GM19043 (cell line): ENCODE data around the gene RAD51B.
"Not testable (repeated sequence)": the region's sequence is repeated elsewhere in the genome, so short reads cannot be mapped to it uniquely, and the experiment has no call there.

Source experiments
- ATAC-seq: cut with Tn5 transposase; IDR thresholded peaks from one replicate; pipeline ENCODE4 v1.9.1; 2021; ENCODE audit warnings: low read depth; ENCODE audit not compliant: unreplicated experiment

The RAD51B gene

DNA sequence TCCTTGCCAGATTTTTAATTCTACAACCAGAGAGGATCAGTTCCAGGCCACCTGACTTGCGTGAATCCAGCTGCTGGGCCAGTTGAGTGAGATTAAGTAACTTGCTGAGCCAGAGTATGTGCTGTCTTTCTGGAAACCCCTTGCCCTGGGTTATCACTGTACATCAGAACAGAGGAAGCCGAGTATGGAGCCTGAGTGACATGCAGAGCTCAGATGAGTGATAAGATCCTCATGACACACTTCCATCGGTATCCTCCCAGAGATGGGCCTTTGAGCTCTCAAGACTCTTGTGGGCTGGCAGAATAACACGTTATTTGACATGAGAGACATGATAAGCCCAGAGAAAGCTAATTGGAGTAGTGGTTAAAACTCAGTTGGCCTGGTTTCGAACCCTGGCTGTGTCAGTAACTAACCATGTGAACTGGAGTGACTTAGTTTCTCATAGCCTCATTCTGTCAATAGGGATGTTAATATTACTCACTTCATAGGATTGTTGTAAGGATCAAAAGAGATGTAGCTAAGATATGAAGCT is 585.1 kb downstream of the RAD51B start:
- no peak for ATAC-seq

DNA sequence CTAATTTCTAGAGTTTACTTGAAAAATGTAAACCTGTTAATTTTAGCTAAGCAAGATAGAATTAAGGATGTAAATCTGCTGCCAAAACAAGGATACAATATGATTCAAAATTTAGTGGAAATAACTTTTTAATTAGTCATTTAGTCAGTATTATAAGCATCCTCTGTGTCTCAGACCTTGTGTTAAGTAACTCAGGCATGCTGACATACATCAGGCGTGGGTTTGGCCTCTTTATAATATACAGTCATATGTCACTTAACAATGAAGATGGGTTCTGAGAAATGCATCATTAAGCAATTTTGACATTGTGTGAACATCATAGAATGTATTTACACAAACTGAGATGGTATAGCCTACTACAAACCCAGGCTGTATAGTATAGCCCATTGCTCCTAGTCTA is 586.4 kb downstream of the RAD51B start:
- ATAC-seq = no peak

DNA sequence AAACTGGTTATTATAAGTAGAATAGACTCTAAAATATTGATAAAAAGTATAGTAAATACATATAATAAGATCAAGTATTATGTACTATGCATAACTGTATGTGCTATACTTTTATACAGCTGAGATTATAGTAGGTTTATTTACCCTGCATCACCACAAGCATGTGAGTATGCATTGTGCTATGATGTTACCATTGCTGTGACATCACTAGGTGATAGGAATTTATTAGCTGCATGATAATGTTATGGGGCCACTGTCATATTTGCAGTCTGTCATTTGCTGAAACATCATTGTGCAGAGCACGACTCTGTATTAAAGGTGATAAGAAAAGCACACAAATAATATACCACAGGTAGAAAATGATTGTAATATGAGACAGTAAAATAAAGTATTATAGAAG is 587.7 kb downstream of the RAD51B start:
- ATAC-seq = no peak

DNA sequence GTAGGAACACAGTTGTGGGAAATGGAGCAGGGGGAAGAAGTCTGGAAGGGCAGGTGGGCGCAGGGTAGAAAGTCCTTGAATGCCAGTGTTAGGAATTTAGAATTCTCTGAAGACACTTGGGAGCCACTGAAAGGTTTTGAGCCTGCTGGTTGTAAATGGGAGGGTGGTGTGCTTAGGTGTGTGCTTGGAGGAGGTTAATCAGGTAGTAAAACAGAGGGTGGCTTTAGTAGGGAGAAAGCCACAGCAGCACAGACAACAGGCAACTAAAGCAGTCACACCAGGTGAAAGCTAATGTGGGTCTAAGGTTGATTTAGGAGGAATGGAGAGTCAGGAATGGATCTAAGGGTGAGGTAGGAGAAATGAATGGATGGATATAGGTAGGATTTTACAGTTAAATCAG is 588.2 kb downstream of the RAD51B start:
- ATAC-seq = no peak

DNA sequence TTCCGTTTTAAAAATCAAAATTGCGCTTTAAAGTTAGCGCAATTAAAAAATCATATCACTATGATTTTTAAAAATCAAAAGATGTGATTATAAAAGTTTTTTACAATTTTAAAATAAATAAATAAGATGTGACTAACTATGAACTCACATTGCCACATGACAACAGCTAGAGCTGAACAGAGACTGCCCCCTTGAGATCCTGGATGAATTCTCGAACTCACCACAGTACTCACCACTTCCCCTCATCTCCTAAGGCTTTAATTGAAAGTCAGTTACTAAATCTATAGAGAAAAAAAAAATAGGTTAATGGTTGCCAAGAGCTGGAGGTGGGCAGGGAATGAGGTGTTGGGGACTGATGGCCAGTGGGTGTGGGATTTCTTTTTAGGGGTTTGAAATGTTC is 589.1 kb downstream of the RAD51B start:
- ATAC-seq = no peak

DNA sequence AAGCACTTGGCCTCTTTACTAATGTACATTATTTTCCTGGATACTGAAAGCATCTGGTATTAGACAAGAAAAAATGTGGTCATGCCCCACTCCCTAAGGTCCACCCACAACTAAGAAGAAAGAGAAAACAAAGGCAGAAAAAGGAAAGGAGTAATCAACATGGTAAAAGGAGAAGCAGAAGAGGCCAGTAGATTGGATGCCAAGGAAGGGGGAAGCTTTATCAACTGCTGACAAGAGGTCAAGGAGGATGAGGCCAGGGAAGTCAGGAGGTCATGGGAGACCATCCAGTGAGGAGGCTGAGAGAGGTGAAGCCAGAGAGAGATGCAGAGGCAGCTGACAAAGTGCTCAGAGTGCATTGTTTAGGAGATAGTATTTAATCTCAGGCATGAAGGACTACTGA is 589.8 kb downstream of the RAD51B start:
- no peak for ATAC-seq

DNA sequence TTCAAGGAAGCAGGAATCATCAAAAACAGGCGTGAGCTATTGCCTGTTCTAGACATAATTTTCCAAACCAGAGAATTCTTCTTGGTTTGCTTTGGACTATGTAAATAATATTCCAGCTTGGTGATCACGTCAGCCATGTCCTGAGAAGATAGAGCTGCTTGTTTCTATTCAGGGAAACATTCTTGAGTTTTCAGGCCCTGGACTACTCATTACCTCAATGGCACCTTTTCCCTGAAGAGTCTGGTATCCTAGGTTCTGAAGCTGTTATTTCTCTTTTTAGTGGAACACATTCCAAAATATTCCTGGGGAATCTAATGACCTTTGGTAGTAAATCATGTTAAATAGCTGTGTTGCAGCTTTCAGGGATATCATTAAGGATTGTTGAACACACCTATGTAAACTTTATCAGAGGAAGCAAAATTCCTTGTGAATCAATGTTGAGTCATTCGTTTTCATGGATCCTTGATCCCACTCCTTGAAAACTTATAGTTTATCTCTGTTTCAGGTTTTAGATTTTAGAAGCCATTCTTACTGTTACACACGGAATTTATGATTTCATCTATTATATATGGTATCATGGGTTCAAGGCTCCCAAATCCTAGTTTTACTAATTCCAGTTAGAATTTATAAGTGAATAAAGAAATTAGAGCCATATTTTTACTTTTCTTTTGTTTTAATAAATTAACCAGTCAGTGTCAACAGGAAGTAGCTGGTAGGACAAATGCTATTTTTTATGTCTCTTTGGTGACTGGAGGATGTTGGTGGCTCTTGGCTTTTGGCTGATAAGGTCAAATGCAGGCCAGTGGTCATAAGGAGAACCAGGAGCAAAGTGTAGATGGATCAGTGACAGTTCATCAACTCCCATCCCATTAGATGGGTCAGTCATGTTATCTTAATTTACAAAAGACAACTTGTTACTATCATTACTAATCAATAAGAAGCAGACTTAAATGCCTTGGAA is 593.2 kb downstream of the RAD51B start:
- no peak for ATAC-seq

DNA sequence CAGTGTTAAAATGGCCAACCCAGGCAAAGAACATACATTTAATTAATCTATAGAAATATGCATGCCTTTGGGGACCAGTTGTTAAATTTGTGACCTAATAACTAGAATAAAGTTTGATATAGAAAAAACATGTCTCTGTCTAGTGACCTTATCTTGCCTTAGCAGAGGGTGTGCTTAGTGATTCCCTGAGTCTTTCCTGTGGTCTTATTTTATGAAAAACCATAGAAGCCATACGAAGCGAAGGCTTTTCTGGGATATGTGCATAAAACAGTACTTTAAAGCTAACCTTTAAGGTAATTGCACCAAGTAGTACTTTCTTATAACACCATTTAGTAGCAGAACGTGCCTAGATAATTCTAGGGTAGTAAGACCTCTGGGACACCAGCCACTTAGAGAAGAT is 593.9 kb downstream of the RAD51B start:
- ATAC-seq = no peak

DNA sequence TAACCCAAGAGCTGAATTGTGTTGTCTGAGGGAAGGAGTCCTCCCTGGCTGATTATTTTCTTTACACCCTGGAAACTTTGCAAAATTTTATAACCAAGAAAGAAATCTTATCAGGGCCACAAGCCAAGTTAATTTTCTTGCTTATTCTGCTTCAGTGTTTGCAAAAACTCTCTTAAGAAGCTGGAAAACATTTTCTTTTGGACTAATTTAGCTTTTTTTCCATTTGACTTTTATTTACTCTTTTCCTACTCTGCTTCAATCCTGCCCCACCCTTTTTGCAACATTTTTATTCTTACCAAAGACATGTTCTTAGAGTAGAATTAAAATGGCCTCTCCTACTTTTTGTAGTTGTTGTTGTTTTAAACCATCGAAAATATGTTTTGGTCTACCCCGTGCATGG is 594.5 kb downstream of the RAD51B start:
- no peak for ATAC-seq

DNA sequence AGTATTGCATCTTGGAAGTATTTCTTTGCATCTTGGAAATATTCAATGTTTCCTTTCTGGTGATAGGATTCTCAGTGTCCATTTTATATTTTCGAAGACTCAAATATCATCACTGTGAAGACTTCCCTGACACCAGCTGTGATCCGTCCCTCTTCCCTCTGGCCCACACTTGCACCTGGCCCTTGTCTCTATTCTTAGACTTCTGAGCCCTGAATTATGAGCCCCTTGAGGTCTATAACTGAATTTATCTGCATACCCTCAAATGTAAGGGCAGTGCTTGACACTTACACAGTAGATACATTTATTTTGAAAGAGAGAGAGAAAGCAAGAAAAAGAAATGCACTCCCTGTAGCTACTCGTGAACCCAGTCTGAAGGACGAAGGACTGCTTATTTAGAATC is 596.6 kb downstream of the RAD51B start:
- ATAC-seq = no peak

DNA sequence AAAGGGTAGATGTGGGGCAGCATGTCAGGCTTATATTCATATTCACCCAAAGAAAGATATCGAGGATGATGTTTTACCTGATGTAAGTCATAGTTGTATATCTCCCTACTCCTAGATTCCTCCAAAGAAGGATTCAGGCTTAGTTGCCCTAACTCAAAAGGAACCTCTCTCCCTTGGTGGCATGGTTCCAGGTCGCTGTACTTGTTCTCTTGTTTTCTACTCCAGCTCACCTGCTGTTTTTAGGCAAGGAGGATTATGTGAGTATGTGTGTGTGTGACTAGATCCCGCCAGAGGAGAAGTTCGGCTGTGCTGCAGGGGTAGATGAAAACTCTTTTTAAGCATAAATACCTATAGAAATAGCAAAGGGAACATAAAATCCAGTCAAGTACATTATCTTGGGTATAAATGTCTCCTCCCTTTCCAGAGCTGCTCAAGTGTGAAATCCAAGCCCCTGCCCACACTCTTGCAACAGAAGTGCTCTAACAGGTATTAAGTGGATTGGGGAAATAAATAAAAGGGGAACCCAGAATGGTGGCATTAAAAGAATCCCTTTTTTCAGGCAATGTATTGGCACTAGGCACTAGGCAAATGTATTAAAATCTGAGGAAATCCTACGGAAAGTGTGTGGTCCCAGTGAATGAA is 597.6 kb downstream of the RAD51B start:
- no peak for ATAC-seq

DNA sequence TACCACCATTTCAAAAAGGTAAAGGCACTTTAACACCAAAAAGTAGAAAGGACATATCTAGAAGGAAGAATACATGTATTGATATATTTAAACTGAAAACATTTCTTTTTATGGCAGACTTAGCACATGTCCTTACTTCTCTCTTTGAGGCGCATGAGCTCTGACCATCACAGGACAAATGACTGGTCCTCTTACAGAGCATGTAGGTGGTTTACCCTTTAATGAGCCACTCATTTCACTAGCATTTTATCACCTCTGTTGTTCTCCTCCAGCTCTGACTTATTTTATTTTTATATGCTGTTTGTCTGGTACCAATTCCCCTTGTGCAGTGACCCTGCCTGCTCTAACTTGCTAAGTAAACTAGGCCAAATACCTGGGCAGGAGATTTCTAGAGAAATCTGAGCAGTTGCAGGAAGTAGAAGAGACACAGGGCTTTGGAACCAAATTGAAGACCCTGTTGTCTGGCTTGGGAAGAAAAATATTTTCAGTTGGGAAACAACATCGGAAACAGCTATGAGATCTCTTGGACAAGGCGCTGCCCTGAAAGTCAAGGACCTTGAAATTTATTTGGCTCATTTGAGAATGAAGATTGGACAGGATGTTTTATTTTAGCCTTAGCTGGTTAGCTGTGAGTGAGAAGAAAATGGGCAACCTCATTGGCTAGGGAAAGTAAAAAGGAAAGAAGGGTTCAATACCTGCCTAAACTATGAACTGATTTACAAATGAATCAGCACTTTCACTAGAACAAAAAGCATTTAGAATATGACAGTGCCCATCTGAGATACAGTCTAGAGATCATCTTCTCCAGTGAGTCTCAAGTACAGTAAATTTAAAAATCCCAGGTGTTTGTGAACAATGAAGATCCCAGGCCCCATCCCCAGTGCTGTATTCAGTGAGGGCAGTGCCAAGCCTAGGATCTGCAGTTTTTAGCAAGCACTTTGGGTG is 598.9 kb downstream of the RAD51B start:
- ATAC-seq = no peak

DNA sequence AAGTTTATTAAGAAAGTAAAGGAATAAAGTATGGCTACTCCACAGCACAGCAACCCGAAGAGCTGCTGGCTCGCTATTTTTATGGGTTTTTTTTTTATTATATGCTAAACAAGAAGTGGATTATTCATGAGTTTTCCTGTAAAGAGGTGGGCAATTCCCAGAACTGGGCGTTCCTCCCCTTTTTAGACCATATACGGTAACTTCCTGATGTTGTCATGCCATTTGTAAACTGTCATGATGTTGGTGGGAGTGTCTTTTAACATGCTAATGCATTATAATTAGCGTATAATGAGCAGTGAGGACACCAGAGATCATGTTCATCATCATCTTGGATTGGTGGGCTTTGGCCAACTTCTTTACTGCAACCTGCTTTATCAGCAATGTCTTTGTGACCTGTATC is 600.8 kb downstream of the RAD51B start:
- ATAC-seq = no peak

DNA sequence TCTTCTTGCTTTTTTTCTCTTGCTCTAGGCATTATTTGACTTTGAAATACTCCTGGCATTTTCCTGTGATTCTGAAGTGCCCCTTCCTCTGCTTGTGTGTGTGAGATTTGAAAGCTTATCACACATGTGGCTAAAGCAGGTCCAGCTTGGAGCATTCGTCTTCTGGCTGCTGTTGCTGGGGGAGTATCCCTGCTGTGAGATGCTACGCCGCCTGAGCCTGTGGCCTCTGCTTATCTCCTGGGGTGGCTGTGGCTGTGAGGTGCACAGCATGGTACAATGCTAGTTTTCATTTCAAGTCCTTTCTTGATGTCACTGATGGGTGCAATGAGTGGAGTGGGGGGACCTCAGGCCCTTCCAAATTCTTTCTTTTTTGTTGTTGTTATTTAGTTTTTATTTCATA is 601.5 kb downstream of the RAD51B start:
- no peak for ATAC-seq

DNA sequence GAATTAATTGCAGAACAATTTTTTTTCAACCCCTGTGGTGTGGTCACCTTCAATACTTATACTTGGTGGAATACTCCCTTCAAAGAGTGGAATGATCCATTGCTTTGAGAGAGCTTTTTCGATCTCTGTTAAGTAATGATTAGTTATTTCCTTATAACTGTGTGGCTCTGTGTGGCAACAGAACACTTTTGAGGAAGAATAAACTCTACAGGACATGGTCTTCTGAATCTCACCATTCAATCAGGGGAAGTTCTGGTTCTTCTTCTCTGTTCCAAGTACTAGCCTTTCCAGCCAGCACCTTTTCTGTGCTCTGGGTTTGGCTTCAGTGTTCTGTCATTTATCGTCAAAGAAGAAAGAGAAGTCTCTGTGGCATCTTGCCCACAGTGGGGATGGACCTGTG is 604.1 kb downstream of the RAD51B start:
- no peak for ATAC-seq

DNA sequence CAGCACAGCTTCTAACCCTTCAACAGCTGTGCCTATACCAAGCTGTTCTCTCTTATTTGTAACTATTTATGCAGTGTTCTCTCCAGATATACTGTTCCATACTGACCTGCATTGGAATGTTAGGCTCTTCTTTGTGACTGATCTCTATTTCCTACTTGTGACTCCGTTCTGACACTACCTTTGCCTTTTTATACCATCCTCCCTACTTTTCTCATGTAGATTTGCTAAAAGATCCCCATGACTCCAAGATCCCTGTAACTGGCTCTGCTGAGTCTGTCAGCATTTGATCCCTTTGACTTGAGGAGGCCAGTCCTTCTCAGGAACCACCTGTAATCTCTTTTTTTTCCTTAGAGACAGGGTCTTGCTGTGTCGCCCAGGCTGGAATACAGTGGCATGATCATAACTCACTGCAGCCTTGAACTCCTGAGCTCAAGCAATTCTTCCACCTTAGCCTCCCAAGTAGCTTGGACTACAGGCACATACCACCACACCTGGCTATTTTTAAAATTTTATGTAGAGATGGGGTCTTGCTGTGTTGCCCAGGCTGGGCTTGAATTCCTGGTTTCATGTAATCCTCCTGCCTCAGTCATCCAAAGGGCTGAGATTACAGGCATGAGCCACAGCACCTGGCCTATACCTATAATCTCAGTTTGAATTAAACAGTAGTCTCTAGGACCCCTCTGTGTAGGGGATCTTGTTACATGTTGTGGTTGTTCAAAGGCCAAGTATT is 605.0 kb downstream of the RAD51B start:
- no peak for ATAC-seq

DNA sequence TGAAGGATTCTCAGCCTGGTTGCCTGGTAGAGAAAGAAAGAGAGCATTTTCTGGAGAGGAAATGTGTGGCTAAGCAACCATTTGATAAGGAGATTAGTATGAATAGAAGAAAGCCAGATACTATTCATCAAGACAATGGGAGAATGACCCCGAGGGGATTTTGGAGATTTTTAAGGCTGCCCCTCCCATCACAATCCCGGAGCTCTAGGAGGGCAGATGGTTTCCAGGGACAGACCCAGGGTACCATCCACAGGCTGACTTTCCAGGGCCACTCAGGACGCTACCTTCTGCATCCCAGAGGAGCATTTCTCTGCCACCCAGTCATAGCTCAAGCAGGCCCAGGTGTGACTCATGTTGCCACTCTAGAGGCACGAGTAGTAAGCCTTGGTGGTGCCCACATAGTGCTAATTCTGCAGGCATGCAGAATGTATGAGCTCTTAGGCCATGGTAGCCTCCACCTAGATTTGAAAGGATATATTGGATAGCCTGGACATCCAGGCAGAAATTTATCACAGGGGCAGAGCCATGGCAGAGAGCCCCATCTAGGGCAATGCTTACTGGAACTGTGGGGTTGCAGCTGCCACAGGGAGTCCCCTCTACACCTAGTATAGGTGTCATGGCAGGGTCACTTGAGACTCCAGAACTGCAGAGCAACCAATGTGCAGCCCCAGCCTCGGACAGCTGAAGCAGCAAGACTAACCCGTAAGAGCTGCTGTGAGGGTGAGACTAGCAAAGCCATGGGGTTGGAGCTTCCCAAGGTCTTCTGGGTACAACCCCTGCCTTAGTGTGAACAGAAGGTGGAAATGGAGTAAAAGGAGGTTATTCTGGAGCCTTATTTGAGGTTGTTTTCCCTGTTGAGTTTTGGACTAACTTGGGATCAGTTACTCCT is 607.3 kb downstream of the RAD51B start:
- ATAC-seq = no peak

DNA sequence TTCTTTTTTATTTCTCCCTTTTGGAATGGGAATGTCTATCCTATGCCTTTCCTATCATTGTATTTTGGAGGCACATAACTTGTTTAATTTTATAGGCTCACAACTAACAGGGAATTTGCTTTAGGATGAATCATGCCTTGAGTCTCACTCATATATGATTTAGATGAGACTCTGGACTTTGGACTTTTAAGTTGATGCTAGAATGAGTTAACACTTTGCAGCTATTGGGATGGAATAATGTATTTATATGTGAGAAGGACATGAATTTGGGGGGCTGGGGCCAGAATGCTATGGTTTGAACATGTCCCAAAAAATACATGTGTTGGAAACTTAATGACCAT is 607.9 kb downstream of the RAD51B start:
- no peak for ATAC-seq

DNA sequence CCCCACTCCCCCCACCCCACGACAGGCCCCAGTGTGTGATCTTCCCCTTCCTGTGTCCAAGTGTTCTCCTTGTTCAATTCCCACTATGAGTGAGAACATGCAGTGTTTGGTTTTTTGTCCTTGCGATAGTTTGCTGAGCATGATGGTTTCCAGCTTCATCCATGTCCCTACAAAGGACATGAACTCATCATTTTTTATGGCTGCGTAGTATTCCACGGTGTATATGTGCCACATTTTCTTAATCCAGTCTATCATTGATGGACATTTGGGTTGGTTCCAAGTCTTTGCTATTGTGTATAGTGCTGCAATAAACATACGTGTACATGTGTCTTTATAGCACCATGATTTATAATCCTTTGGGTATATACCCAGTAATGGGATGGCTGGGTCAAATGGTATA is 609.3 kb downstream of the RAD51B start:
- ATAC-seq = not testable (repeated sequence)
